Stomach smooth muscle (tissue), 2 donors: ENCODE measurements around the gene PRR3.

ENCODE experiments used
- H3K27ac ChIP-seq: one replicate; pipeline ENCODE4 v1.7.0; 2013; ENCODE audit warnings: mild to moderate bottlenecking, low read length, inconsistent platforms
- H3K27me3 ChIP-seq, 2 donors: one replicate each; pipeline ENCODE4 v1.7.0; 2013; ENCODE audit warnings: low read length in 2 of 2; ENCODE audit not compliant: insufficient read depth in 2 of 2, control insufficient read depth in 1 of 2
- H3K36me3 ChIP-seq, 2 donors: one replicate each; pipeline ENCODE4 v1.7.0; 2013; ENCODE audit warnings: low read length in 2 of 2; ENCODE audit not compliant: control insufficient read depth in 2 of 2, insufficient read depth in 2 of 2
- H3K4me1 ChIP-seq: one replicate; pipeline ENCODE4 v1.7.0; 2013; ENCODE audit warnings: low read length; ENCODE audit not compliant: control insufficient read depth, insufficient read depth
- H3K4me3 ChIP-seq, 2 donors: one replicate each; pipeline ENCODE4 v1.7.0; 2013; ENCODE audit warnings: low read length in 2 of 2
- H3K9ac ChIP-seq, 2 donors: one replicate each; pipeline ENCODE4 v1.7.0; 2013; ENCODE audit warnings: low read length in 2 of 2, mild to moderate bottlenecking in 1 of 2
- H3K9me3 ChIP-seq, 2 donors: one replicate each; pipeline ENCODE4 v1.7.0; 2013; ENCODE audit warnings: low read length in 2 of 2; ENCODE audit not compliant: control insufficient read depth in 2 of 2
- donor health status: healthy.
- donor health status: Pancreatic carcinoma.

Gene PRR3

DNA sequence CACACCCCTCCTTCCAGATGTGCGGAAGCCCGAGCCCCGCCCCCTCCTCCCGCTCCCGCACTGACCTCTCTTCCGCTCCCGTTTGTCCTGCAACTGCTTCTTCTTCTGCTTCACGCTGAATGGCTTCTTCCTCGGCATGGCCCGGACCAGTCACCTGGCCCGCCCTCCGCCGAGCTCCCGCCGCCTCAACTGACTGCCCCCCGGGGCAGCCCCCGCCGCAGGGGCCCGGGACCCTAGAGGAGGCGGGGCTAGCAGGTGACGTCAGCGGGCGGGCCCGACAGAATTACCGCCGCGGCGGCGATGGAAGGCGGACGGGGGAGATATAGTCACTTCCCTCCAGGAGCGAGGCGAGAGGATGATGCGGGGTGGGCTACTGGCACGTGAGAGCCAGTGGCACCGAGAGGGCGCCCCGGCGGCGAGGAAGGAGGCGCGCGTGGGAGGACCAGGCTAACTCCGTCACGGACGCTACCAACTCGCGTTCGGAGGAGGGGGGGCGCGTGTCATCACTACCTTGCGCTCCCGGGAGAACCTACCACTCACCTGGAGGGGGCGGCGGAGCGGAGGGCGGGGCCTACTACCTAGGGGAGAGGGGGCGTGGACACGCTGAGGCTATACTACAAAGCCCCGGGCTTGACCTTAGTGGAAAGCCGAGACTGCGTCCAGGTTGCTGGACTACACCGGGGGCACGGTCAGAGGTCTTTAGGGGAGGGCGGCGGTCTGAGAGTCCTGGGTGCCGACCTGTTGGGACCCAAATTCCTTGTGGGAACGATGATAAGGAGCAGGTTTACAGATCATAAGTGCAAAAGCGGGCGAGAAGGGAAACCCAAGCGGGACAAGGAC, 809 bp upstream of the PRR3 start, which contains the start of gene GNL1:
GNL1 (minus strand) TSS at position 424 of the 840 bp plus-strand sequence; CDS start at position 138, 286 bp downstream.
- peaks cover 26 to 32% of the 10 kb centered on the region in 2 donors for H3K36me3 ChIP-seq

GRCh38 chr6:30557683-30557981, 537 bp downstream of the PRR3 start:
- peak overlapping the region; percentile 86 to 96 for H3K9ac ChIP-seq
- H3K4me1 ChIP-seq, result peaks cover 27% of the 10 kb centered on the region
- H3K27me3 ChIP-seq, result no peaks in the 10 kb centered on the region
- peak overlapping the region; percentile 97 to 100 for H3K4me3 ChIP-seq
- peak overlapping the region; percentile 99 for H3K27ac ChIP-seq
- no peaks in the 10 kb centered on the region for H3K9me3 ChIP-seq
- H3K36me3 ChIP-seq, result peaks cover 27 to 29% of the 10 kb centered on the region in 2 donors

More for the DNA sequence above, 809 bp upstream of the PRR3 start, which contains the start of gene GNL1:
- Histone ChIP-seq H3K9ac (peak within 1 kb of the TSS; percentile 86 to 96), H3K4me1 (peaks cover 27% of the 10 kb centered on the region), H3K27ac (peak within 1 kb of the TSS; percentile 99), H3K9me3 (no peaks in the 10 kb centered on the region), H3K27me3 (no peaks in the 10 kb centered on the region), H3K4me3 (peak within 1 kb of the TSS; percentile 97 to 100)

DNA sequence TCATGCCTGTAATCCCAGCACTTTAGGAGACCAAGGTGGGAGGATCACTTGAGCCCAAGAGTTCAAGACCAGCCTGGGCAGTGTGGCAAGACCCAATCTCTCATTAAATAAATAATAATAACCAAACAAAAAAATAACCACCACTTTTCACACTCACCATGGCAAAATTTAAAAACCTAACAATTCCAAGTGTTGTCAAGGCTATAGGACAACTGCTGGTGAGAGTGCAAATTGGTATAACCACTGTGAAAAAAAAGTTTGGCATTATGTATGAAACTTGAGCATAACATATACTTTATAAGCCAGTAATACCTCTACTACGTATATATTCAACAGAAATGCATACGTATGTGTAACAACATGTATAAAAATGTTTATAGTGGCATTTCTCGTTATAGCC, 3.8 kb downstream of the PRR3 start:
- H3K4me3 ChIP-seq, result no peak overlapping the region
- H3K9me3 ChIP-seq, result no peaks in the 10 kb centered on the region
- no peak overlapping the region for H3K9ac ChIP-seq
- no peak overlapping the region for H3K27ac ChIP-seq
- peaks cover 15 to 18% of the 10 kb centered on the region in 2 donors for H3K36me3 ChIP-seq
- peaks cover 16% of the 10 kb centered on the region for H3K4me1 ChIP-seq
- H3K27me3 ChIP-seq, result no peaks in the 10 kb centered on the region

DNA sequence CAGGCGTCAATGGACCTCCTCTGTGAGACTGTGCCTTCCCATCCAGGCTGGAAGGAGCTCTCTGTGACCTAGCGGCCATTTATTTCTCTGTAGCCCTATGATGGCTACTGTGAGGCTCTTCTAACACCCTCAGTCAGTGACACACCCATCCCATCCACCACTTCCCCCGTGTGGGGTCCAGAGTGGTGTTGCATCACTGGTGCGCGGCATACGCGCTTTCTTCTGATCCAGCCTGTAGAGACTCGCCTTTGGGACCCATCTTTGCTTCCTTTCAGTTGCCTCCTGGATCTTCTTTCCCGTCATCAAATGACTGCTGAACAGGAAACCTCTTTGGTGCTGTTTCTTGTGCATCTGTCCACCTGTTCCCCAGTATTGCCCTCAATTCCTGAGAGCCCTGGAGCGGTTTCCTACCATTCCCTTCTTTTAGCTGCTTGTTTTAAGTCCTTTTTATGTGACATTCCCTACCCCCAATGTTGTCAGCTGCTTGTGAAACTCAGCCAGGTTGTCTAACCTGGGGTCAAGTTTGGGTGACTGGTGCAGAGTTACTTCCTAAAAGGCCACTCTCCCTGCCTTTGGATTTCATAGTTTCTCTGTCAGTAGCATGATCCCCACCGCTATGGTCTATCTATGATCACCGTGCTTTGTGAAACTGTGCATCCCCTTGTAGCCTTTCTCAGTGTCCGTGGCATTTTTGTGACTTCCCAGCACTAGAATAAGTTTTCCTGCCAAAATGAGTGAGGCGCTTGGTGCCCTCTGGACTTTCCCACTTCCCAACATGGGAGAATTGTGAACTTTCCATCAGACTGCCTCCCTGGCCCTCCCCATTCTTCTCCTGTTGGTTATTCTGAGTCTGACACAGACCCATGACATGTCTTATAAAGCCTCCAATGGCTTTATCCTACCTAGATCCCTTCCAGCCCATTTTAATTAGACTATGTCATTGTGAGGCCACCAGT, 5.7 kb downstream of the PRR3 start:
- H3K36me3 ChIP-seq, result peaks cover 15 to 18% of the 10 kb centered on the region in 2 donors
- H3K4me1 ChIP-seq, result peaks cover 7% of the 10 kb centered on the region
- H3K27ac ChIP-seq, result no peak overlapping the region
- H3K9me3 ChIP-seq, result no peaks in the 10 kb centered on the region
- H3K4me3 ChIP-seq, result no peak overlapping the region
- no peaks in the 10 kb centered on the region for H3K27me3 ChIP-seq
- no peak overlapping the region for H3K9ac ChIP-seq

DNA sequence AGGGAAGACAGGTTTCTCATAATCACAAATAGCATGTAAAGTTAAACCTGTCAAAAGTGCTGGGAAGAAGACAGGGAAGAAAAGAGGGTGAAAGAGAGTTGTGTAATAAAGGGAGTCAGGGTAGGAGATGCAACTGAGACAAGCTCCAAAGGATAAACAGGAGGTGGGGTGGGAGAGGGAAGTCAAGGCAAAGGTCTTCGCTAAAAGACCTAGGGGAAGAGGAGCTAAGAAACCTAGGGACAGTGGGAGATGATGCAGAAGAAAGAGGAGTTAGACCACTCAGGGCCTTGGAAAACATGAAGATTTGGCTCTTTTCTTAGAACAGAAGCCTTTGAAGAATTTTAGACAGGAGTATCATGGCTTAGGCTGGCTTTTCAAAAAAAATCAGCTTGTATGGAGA, 7.0 kb downstream of the PRR3 start:
- Histone ChIP-seq H3K36me3 (peaks cover 15 to 18% of the 10 kb centered on the region in 2 donors), H3K9ac (no peak overlapping the region), H3K4me1 (no peaks in the 10 kb centered on the region), H3K4me3 (no peak overlapping the region), H3K9me3 (no peaks in the 10 kb centered on the region), H3K27me3 (no peaks in the 10 kb centered on the region), H3K27ac (no peak overlapping the region)

GRCh38 chr6:30565772-30566171, 8.7 kb downstream of the PRR3 start:
- H3K27ac ChIP-seq, result no peak overlapping the region
- no peaks in the 10 kb centered on the region for H3K27me3 ChIP-seq
- no peak overlapping the region for H3K4me3 ChIP-seq
- H3K4me1 ChIP-seq, result peaks cover 5% of the 10 kb centered on the region
- no peaks in the 10 kb centered on the region for H3K9me3 ChIP-seq
- no peak overlapping the region for H3K9ac ChIP-seq
- H3K36me3 ChIP-seq, result peaks cover 15 to 18% of the 10 kb centered on the region in 2 donors

DNA sequence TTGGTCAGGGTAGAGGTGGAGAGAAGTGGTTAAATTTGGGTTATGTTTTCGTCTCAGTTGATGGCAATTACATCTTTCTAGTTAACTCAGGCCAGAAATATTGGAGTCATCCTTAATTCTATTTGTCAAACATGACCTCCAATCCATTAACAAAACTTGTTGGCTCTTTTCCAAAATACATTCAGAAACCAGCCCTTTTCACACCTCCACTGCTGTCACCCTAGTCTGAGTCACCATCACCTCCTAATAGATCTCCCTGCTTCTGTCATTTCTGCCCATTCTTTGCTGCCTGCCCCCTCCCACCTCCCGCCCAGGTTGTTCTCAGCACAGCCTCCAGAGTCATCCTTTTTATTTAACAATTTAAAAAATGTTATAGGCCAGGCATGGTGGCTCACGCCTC, 11.2 kb downstream of the PRR3 start:
- H3K4me3 ChIP-seq, result no peak overlapping the region
- no peaks in the 10 kb centered on the region for H3K9me3 ChIP-seq
- H3K27me3 ChIP-seq, result no peaks in the 10 kb centered on the region
- H3K9ac ChIP-seq, result no peak overlapping the region
- peaks cover 0 to 2% of the 10 kb centered on the region in 2 donors for H3K36me3 ChIP-seq
- peaks cover 22% of the 10 kb centered on the region for H3K4me1 ChIP-seq
- H3K27ac ChIP-seq, result no peak overlapping the region

GRCh38 chr6:30570263-30570662, 13.2 kb downstream of the PRR3 start:
- Histone ChIP-seq H3K27me3 (no peaks in the 10 kb centered on the region), H3K4me3 (peak overlapping the region; percentile 97 to 99), H3K4me1 (peaks cover 22% of the 10 kb centered on the region), H3K9ac (peak overlapping the region; percentile 95 to 98), H3K27ac (peak overlapping the region; percentile 86), H3K36me3 (no peaks in the 10 kb centered on the region), H3K9me3 (no peaks in the 10 kb centered on the region)

GRCh38 chr6:30570740-30571074, 13.6 kb downstream of the PRR3 start:
- Histone ChIP-seq H3K9me3 (no peaks in the 10 kb centered on the region), H3K27ac (peak overlapping the region; percentile 86), H3K9ac (peak overlapping the region; percentile 95 to 98), H3K4me1 (peaks cover 22% of the 10 kb centered on the region), H3K27me3 (no peaks in the 10 kb centered on the region), H3K36me3 (no peaks in the 10 kb centered on the region), H3K4me3 (peak overlapping the region; percentile 97 to 99)

- Histone ChIP-seq H3K27ac (peak within 1 kb of the TSS; percentile 86), H3K4me3 (peak within 1 kb of the TSS; percentile 97 to 99), H3K4me1 (peaks cover 22% of the 10 kb centered on the region), H3K9me3 (no peaks in the 10 kb centered on the region), H3K9ac (peak within 1 kb of the TSS; percentile 95 to 98), H3K36me3 (no peaks in the 10 kb centered on the region), H3K27me3 (no peaks in the 10 kb centered on the region)
Observed at GRCh38 chr6:30571075-30571761, 14.1 kb downstream of the PRR3 start, which contains the start of gene ABCF1. TSS of gene ABCF1 (plus strand) at chr6:30571442. CDS start at chr6:30571488, 46 bp downstream.
